ENCODE measurements around the gene LRRC53.

GRCh38 chr1:74502432-74502831 is 10.0 kb downstream of the LRRC53 start:
- TF ChIP-seq CTCF (conservative IDR thresholded peaks at IDR 0.05; ENCODE audit: low read depth, low read length), result no peak
- no peak for TF ChIP-seq POLR2A (IDR thresholded peaks at IDR 0.05; ENCODE audit: low read depth, low read length)
- no peak for TF ChIP-seq MAFK (IDR thresholded peaks at IDR 0.05; ENCODE audit: low read depth, low read length)
- no peak for TF ChIP-seq RAD21 (IDR thresholded peaks at IDR 0.05; ENCODE audit: low read length)
- no peak for TF ChIP-seq USF2 (IDR thresholded peaks at IDR 0.05; ENCODE audit: low read depth, low read length)
- TF ChIP-seq ELK1 (IDR thresholded peaks at IDR 0.05; ENCODE audit: borderline replicate concordance, low read depth, low read length), result no peak
